Cardiac muscle cell (in vitro differentiated cells and primary cell): ENCODE results near the gene ITPR2. TPM values are rescaled to one million over a fixed set of nuclear protein-coding genes. Genes with fewer than 3 reads are reported as not detected.

Experiments
- DNase-seq, 2 donors: peaks; one replicate each; pipeline versions ENCODE4 v3.0.0 to v3.0.0-alpha.2; 2010 to 2017; ENCODE audit warnings: low read depth in 1 of 2, low spot score in 1 of 2
- H3K27ac ChIP-seq: fragments of 200-600 bp; sonication (generic); 2 replicates; pipeline ENCODE4 v1.5.1; 2016
- H3K27me3 ChIP-seq: fragments of 200-600 bp; sonication (generic); 2 replicates; pipeline ENCODE4 v1.6.0; 2016; ENCODE audit warnings: control low read depth
- H3K36me3 ChIP-seq: fragments of 200-600 bp; sonication (generic); 2 replicates; pipeline ENCODE4 v1.5.1; 2016; ENCODE audit warnings: control low read depth
- H3K4me1 ChIP-seq: fragments of 200-600 bp; sonication (generic); 2 replicates; pipeline ENCODE4 v1.8.1; 2017; ENCODE audit warnings: low read depth, mild to moderate bottlenecking, mixed run types
- H3K4me3 ChIP-seq: fragments of 200-600 bp; sonication (generic); 2 replicates; pipeline ENCODE4 v1.5.1; 2016; ENCODE audit warnings: mild to moderate bottlenecking
- H3K9me3 ChIP-seq: fragments of 200-600 bp; sonication (generic); 2 replicates; pipeline ENCODE4 v1.5.1; 2017; ENCODE audit warnings: low read depth, mild to moderate bottlenecking, control low read depth
- CTCF ChIP-seq: IDR thresholded peaks from 2 replicates; pipeline ENCODE4 v1.5.1; 2012; ENCODE audit warnings: low read depth, mild to moderate bottlenecking, low read length
- polyA plus RNA-seq: library from polyadenylated mRNA; unstranded; fragments of >200 nt; fragmentation: Nextera tagmentation; extraction: Ambion mirVana; gene quantifications from 2 replicates; pipeline ENCODE4 v1.2.1, GENCODE V29; 2016
- total RNA-seq: library from RNA; depleted of rRNA; stranded (reverse); fragments of >200 nt; gene quantifications from 2 replicates; pipeline ENCODE4 v1.2.3, GENCODE V29; 2016

The ITPR2 gene
- total and polyA plus RNA-seq, 2 experiments from 2014 or later, result 4.8 to 5.1 TPM

- Histone ChIP-seq H3K27me3 (no peaks in the 10 kb centered on the region), H3K27ac (no peak overlapping the region), H3K9me3 (no peaks in the 10 kb centered on the region), H3K36me3 (no peaks in the 10 kb centered on the region), H3K4me1 (no peaks in the 10 kb centered on the region), H3K4me3 (no peak overlapping the region)
- DNase-seq, result no peak
- TF ChIP-seq CTCF, result no peak
These were observed 523.4 kb downstream of the ITPR2 start for GRCh38 chr12:26309634-26310033.

GRCh38 chr12:26304273-26304672 lies 528.7 kb downstream of the ITPR2 start:
- Histone ChIP-seq H3K4me3 (no peak overlapping the region), H3K9me3 (no peaks in the 10 kb centered on the region), H3K27me3 (no peaks in the 10 kb centered on the region), H3K36me3 (no peaks in the 10 kb centered on the region), H3K27ac (no peak overlapping the region), H3K4me1 (peaks cover 3% of the 10 kb centered on the region)
- TF ChIP-seq CTCF, result no peak
- DNase-seq, result no peak

GRCh38 chr12:26303418-26303817 lies 529.6 kb downstream of the ITPR2 start:
- TF ChIP-seq CTCF, result no peak
- H3K4me1 ChIP-seq, result peaks cover 12% of the 10 kb centered on the region
- H3K36me3 ChIP-seq, result no peaks in the 10 kb centered on the region
- no peak overlapping the region for H3K27ac ChIP-seq
- H3K4me3 ChIP-seq, result no peak overlapping the region
- no peak for DNase-seq
- no peaks in the 10 kb centered on the region for H3K9me3 ChIP-seq
- H3K27me3 ChIP-seq, result no peaks in the 10 kb centered on the region

- no peak overlapping the region for H3K27ac ChIP-seq
- H3K27me3 ChIP-seq, result no peaks in the 10 kb centered on the region
- no peak for DNase-seq
- TF ChIP-seq CTCF, result no peak
- peaks cover 13% of the 10 kb centered on the region for H3K4me1 ChIP-seq
- no peak overlapping the region for H3K4me3 ChIP-seq
- no peaks in the 10 kb centered on the region for H3K9me3 ChIP-seq
- no peaks in the 10 kb centered on the region for H3K36me3 ChIP-seq
These were observed 530.2 kb downstream of the ITPR2 start for GRCh38 chr12:26302776-26303175.

- Histone ChIP-seq H3K4me3 (no peak overlapping the region), H3K36me3 (no peaks in the 10 kb centered on the region), H3K4me1 (peaks cover 13% of the 10 kb centered on the region), H3K9me3 (no peaks in the 10 kb centered on the region), H3K27me3 (no peaks in the 10 kb centered on the region), H3K27ac (no peak overlapping the region)
- no peak for TF ChIP-seq CTCF
- DNase-seq, result no peak
These were observed 533.2 kb downstream of the ITPR2 start for GRCh38 chr12:26299751-26300150.
